ENCODE measurements around the gene JMJD1C. TPM values are rescaled to one million over a fixed set of nuclear protein-coding genes. Genes with fewer than 3 reads are reported as not detected.
"Not testable (repeated sequence)": the region's sequence is repeated elsewhere in the genome, so short reads cannot be mapped to it uniquely, and the experiment has no call there.

JMJD1C gene
- total RNA-seq, 6 experiments from 2014 or later: 29.0 to 36.7 (median 32.8) TPM

- H3K4me3 Mint-ChIP-seq: no peak overlapping the region
- peaks cover 38% of the 10 kb centered on the region for H3K4me1 Mint-ChIP-seq (ENCODE audit: low read depth)
- no peak for TF ChIP-seq CTCF (IDR thresholded peaks at IDR 0.05)
- H3K27me3 Mint-ChIP-seq (ENCODE audit: insufficient read depth): no peaks in the 10 kb centered on the region
- no peak overlapping the region for H3K27ac Mint-ChIP-seq
- DNase-seq: no peak
- no peaks in the 10 kb centered on the region for H3K9me3 Mint-ChIP-seq
- no peaks in the 10 kb centered on the region for H3K36me3 Mint-ChIP-seq (ENCODE audit: low read depth)
Measured at GRCh38 chr10:63348245-63348850, 117.4 kb downstream of the JMJD1C start.

GRCh38 chr10:63346015-63346441, 119.7 kb downstream of the JMJD1C start:
- no peak overlapping the region for H3K4me3 Mint-ChIP-seq
- H3K27me3 Mint-ChIP-seq (ENCODE audit: insufficient read depth): no peaks in the 10 kb centered on the region
- TF ChIP-seq CTCF (IDR thresholded peaks at IDR 0.05): no peak
- H3K36me3 Mint-ChIP-seq (ENCODE audit: low read depth): no peaks in the 10 kb centered on the region
- H3K4me1 Mint-ChIP-seq (ENCODE audit: low read depth): peaks cover 38% of the 10 kb centered on the region
- no peaks in the 10 kb centered on the region for H3K9me3 Mint-ChIP-seq
- peak; percentile 29 for DNase-seq
- H3K27ac Mint-ChIP-seq: peak overlapping the region; percentile 55

- no peak for DNase-seq
- no peaks in the 10 kb centered on the region for H3K27me3 Mint-ChIP-seq (ENCODE audit: insufficient read depth)
- H3K4me3 Mint-ChIP-seq: no peak overlapping the region
- TF ChIP-seq CTCF (IDR thresholded peaks at IDR 0.05): no peak
- peaks cover 38% of the 10 kb centered on the region for H3K4me1 Mint-ChIP-seq (ENCODE audit: low read depth)
- H3K27ac Mint-ChIP-seq: no peak overlapping the region
- no peaks in the 10 kb centered on the region for H3K9me3 Mint-ChIP-seq
- peaks cover 7% of the 10 kb centered on the region; the same call in 1 of the 2 replicates for H3K36me3 Mint-ChIP-seq (ENCODE audit: low read depth)
Measured at GRCh38 chr10:63344269-63344668, 121.5 kb downstream of the JMJD1C start.

GRCh38 chr10:63343476-63343875, 122.3 kb downstream of the JMJD1C start:
- Mint-ChIP-seq H3K4me3 (no peak overlapping the region), H3K36me3 (ENCODE audit: low read depth) (peaks cover 7% of the 10 kb centered on the region; the same call in 1 of the 2 replicates), H3K27ac (no peak overlapping the region), H3K27me3 (ENCODE audit: insufficient read depth) (no peaks in the 10 kb centered on the region), H3K4me1 (ENCODE audit: low read depth) (peaks cover 31% of the 10 kb centered on the region), H3K9me3 (no peaks in the 10 kb centered on the region)
- DNase-seq: no peak
- TF ChIP-seq CTCF (IDR thresholded peaks at IDR 0.05): no peak

DNA sequence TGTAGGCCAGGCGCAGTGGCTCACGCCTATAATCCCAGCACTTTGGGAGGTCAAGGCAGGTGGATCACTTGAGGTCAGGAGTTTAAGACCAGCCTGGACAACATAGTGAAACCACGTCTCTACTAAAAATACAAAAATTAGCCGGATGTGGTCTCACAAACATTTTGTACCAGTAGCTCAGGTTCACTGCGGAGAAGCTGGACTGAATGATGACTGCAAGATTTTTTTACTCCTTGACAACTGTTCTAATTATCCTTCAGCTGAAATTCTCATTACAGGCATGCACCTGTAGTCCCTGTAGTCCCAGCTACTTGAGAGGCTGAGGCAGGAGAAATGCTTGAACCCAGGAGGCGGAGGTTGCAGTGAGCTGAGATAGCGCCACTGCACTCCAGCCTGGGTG, 126.1 kb downstream of the JMJD1C start:
- H3K4me1 Mint-ChIP-seq (ENCODE audit: low read depth); H3K27me3 Mint-ChIP-seq (ENCODE audit: insufficient read depth); H3K4me3 Mint-ChIP-seq; H3K9me3 Mint-ChIP-seq; H3K36me3 Mint-ChIP-seq (ENCODE audit: low read depth); H3K27ac Mint-ChIP-seq; DNase-seq: not testable (repeated sequence)

DNA sequence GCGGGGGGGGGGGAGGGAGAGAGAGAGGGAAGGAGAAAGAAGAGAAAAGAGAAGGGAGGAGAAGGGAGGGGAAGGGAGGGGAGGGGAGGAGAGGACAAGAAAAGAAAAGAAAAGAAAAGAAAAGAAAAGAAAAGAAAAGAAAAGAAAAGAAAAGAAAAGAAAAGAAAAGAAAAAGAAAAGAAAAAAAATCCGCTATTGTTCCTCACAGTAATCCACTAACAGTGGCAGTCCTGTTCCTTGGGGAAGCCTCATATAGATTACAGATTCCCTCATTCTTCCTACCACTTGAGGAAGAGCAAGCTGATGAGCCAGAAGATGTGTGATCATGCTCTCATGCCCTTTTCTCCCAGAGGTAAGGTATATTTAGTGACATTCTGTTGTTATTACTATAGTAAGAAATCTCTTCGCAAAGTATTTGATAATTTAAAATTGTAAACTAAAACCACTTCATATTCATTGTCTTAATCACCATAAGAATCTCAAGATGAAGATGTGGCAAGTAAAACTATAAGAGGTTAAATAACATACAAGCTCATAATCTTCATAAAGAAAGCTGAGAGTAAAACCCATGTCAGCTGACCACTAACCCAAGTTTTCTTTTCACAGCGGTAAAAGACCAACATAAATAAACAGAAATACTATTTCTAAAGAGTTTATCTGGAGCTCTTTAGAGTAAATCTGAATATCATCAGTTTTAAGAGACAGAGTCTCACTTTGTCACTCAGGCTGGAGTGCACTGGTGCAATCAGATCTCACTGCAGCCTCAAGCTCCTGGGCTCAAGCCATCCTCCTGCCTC, 128.1 kb downstream of the JMJD1C start:
- TF ChIP-seq CTCF (IDR thresholded peaks at IDR 0.05): no peak
- Mint-ChIP-seq H3K27me3 (ENCODE audit: insufficient read depth) (no peaks in the 10 kb centered on the region; the same call in 1 of the 2 replicates), H3K36me3 (ENCODE audit: low read depth) (peaks cover 7% of the 10 kb centered on the region; the same call in 1 of the 2 replicates), H3K4me1 (ENCODE audit: low read depth) (no peaks in the 10 kb centered on the region), H3K9me3 (no peaks in the 10 kb centered on the region), H3K27ac (no peak overlapping the region), H3K4me3 (no peak overlapping the region)
- no peak for DNase-seq
